B cell (primary cell): ENCODE measurements around the gene VAPB.

Experiments used
- EZH2 ChIP-seq: IDR thresholded peaks from 2 replicates; pipeline ENCODE4 v1.6.1; 2012; ENCODE audit warnings: borderline replicate concordance, low read depth, mild to moderate bottlenecking, moderate library complexity, low read length; ENCODE audit not compliant: insufficient read depth, poor library complexity, severe bottlenecking
- TF ChIP-seq, protein P1 (sequence below): fragments of 200-600 bp; IDR thresholded peaks from one replicate; pipeline ENCODE4 v1.8.0; 2022; ENCODE audit warnings: antibody characterized with exemption, mild to moderate bottlenecking

DNA sequence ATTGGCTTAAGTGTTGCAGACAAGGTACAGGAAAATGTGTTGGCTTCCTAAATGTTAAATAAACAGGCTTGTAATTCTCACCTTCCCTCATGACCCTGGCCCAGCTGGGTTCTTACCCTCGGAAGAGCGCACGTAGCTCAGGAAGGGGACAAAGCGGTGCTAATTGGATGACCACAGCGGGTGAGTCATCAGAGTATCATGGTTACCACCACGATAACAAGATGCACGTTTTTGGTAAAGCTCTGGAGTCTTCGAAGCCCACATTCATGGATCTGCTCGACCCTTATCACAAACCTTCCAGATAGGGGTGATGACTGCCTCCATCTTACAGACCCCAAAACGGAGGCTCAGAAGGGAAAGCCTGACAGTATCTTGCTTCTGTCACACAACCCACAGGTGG is 93.4 kb downstream of the VAPB start:
- TF ChIP-seq, protein P1, sequence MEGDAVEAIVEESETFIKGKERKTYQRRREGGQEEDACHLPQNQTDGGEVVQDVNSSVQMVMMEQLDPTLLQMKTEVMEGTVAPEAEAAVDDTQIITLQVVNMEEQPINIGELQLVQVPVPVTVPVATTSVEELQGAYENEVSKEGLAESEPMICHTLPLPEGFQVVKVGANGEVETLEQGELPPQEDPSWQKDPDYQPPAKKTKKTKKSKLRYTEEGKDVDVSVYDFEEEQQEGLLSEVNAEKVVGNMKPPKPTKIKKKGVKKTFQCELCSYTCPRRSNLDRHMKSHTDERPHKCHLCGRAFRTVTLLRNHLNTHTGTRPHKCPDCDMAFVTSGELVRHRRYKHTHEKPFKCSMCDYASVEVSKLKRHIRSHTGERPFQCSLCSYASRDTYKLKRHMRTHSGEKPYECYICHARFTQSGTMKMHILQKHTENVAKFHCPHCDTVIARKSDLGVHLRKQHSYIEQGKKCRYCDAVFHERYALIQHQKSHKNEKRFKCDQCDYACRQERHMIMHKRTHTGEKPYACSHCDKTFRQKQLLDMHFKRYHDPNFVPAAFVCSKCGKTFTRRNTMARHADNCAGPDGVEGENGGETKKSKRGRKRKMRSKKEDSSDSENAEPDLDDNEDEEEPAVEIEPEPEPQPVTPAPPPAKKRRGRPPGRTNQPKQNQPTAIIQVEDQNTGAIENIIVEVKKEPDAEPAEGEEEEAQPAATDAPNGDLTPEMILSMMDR = no peak
- TF ChIP-seq EZH2 = no peak
